GM12892 (cell line): ENCODE results near the gene ZNF606.

Source experiments
- POLR2A ChIP-seq: IDR thresholded peaks from 2 replicates; pipeline ENCODE4 v1.6.1; 2011; ENCODE audit warnings: low read depth, low read length, control low read depth
- POLR2AphosphoS5 ChIP-seq: IDR thresholded peaks from 2 replicates; pipeline ENCODE4 v1.6.1; 2011; ENCODE audit warnings: low read depth, low read length, control low read depth
- TAF1 ChIP-seq: IDR thresholded peaks from 2 replicates; pipeline ENCODE4 v1.6.1; 2011; ENCODE audit warnings: low read depth, mild to moderate bottlenecking, control low read depth, low read length, borderline replicate concordance

DNA sequence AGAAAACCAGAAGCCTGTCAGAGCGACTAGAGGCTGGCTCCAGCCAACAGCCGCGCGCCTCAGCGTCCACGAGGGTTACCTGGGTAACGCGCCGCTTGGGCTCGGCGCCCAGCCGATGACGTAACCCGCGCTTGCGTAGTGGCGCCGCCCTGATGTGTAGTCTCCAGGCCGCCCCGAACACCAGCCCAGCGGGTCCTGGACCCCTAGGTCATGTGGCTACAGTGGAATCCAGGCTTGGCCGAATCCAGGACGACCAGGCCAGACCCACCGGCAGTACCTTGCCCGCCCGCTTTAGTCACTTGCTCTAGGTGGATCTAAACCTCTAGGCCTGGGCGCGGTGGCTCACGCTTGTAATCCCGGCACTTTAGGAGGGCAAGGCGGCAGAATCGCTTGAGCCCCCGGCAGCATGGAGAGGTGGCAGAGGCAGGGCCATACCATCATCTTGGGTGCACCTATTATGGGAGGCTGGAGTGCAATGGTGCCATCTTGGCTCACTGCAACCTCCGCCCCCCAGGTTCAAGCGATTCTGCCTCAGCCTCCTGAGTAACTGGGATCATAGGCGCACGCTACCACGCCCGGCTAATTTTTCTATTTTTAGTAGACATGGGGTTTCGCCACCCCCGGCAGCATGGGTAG is 7.2 kb upstream of the ZNF606 start:
- TF ChIP-seq POLR2AphosphoS5 (no peak), POLR2A (peak; percentile 35; the same call in 1 of the 2 replicates), TAF1 (no peak)
